Fibroblast of skin of left biceps (primary cell): ENCODE measurements around the gene MED15.
"Not testable (repeated sequence)": the region's sequence is repeated elsewhere in the genome, so short reads cannot be mapped to it uniquely, and the experiment has no call there.

ENCODE experiments used
- DNase-seq, 2 experiments: peaks; one replicate each; pipeline ENCODE4 v3.0.0-alpha.2; 2013; ENCODE audit warnings: low read depth in 2 of 2

Gene MED15, protein sequence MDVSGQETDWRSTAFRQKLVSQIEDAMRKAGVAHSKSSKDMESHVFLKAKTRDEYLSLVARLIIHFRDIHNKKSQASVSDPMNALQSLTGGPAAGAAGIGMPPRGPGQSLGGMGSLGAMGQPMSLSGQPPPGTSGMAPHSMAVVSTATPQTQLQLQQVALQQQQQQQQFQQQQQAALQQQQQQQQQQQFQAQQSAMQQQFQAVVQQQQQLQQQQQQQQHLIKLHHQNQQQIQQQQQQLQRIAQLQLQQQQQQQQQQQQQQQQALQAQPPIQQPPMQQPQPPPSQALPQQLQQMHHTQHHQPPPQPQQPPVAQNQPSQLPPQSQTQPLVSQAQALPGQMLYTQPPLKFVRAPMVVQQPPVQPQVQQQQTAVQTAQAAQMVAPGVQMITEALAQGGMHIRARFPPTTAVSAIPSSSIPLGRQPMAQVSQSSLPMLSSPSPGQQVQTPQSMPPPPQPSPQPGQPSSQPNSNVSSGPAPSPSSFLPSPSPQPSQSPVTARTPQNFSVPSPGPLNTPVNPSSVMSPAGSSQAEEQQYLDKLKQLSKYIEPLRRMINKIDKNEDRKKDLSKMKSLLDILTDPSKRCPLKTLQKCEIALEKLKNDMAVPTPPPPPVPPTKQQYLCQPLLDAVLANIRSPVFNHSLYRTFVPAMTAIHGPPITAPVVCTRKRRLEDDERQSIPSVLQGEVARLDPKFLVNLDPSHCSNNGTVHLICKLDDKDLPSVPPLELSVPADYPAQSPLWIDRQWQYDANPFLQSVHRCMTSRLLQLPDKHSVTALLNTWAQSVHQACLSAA

DNA sequence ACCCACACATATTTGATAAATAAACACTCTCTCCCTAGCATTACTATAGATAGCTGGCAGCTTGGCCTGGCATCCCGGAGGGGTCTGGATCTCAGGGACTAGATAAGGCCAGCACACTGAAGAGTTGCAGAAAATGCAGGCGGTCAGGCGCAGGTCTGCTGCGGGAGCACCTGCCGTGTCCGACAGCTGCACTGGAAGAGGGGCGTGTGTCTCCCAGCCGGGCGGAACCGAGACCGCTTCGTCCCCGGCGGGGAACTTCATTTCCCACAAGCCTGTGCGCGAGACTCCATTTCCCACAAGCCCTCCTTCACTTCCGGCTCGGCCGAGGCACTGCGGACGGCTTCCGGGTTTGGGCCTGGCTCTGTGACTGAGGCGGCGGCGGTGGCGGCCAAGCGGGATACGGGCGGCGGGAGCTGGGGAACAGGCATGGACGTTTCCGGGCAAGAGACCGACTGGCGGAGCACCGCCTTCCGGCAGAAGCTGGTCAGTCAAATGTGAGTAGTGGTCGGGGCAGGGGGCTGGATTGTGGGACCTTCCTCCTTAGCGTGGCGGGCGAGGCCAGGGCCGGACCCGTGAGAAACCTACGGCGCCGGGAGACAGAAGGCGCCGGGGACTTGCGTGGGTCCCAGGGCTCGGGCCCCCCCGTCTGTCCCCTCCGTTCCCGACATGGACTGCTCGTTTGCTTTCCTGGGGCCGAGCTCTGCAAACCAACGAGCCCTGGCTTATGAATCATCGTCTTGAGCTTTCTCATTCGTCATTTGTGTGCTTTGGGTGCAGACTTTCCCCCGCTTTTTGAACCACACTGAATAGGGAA, at the start of gene MED15:
TSS of gene MED15 (plus strand) at position 358 of the 814 bp plus-strand sequence. CDS start at position 427, 69 bp downstream.
- DNase-seq, result peak in 1 of 2 experiments; percentile 60

GRCh38 chr22:20458530-20459151, 48.8 kb upstream of the MED15 start:
- no peak for DNase-seq

- DNase-seq, result no peak
Observed at GRCh38 chr22:20459152-20459542, 48.3 kb upstream of the MED15 start.

DNA sequence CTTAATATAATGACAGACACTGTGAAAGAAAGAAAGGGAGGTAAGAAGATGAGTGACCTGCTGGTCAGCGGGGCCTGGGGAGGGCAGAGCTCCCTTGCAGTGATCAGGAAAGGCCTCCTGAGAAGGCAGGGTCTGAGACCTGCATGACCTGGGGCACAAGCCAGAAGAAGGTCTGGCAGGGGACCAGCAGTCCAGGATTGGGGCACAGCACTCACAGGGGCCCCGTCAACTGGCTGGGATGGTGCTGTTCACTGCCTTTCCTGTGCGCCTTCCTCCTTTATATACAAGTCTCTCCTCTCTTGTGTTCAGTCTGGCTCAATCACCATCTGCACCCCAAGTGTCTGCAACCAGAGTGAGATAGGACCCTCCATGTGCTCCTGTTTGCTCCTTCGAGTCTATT, 47.5 kb upstream of the MED15 start:
- DNase-seq, result no peak

DNA sequence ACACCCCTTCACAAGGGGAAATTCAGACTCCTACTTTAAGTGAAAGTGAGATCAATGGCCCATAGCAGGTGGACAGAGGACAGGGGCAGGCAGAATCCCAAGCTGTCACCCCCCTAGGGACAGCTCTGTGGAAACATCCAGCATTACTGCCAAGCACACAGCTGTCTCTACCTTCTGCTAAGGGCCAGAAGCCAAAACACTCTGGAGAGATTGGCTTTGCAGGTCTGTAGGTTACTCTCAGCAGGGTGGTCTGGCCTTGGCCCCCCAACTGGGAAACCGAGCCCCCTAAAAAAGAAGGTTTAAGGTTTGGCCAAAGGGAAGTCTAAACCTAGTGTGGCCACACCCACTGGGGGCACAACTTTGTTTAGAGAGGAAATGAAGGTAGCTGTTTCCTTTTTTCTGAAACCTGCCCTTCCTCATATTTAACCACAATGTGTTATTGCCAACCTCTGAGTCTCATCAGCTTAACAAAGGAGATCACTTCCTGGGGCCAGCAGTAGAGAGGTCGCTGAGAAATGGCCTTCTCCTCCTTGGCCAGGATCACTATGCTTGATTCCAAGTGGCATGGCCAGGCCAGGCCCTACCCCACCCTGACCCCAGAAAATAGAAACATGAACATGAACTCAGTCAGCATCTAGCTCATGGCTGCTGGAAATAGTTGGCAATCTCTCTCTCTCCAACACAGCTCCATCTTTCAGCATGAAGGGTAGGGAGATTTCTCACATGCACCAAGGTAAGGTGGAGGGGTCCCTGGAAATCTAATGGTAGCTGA, 43.9 kb upstream of the MED15 start:
- DNase-seq, result no peak

DNA sequence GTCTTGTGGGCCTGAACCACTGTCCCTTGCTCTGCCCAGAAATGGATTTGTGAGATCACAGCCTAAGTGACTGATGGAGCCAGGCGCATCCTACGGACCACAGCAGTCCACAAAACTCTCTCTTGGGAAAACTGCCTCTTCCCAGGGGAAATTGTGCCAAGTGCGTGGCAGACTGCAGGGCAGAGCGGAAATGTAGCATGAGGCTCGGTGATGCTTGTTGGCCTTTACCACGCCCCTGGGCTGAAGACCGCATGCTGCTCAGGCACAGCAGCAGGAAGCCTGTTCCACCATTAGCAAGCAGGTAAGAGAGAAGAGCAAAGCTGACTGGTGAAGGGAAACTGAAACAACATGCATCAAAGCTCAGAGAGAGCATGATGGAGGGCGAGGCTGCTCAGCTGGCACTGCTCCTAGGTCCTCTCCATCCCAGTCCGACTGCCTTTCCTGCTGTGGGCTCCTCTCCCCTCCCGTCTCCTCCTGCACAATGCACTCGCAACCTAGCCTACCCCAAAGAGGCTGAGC, 43.3 kb upstream of the MED15 start:
- DNase-seq, result no peak

- no peak for DNase-seq
Observed at GRCh38 chr22:20464912-20465758, 42.3 kb upstream of the MED15 start.

GRCh38 chr22:20465759-20466077, 41.7 kb upstream of the MED15 start:
- no peak for DNase-seq

DNA sequence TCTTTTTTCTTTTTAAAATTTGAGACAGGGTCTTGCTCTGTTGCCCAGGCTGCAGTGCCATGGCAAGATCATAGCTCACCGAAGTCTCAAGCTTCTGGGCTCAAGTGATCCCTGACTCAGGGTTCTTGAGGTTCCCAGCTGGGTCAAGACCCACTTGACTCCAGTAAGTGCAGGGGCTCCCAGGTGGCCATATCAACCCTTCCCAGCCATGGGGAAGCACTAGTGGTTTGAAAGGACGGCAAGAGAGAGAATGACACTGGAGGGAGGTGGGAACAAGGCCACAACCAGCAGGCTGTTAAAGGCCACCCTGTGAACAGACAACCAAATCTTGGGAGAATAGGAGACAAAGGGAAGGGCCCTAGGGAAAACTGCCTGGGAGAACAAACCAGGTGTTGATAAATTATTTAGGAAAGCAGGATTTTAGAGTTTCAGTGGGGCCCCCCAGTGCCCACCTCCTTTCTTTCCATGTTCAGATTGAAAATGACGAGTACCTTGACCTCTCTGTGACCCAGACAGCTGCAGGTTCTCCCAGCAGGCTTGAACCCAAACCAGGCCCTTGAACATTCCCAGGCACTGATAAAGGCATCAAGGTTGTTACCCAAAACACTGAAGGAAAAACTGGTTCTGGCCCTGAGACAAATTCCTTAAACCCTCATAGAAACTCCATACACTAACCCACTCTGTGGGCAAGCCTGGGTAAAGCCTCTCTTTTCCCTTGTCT, 40.6 kb upstream of the MED15 start:
- DNase-seq, result no peak

DNA sequence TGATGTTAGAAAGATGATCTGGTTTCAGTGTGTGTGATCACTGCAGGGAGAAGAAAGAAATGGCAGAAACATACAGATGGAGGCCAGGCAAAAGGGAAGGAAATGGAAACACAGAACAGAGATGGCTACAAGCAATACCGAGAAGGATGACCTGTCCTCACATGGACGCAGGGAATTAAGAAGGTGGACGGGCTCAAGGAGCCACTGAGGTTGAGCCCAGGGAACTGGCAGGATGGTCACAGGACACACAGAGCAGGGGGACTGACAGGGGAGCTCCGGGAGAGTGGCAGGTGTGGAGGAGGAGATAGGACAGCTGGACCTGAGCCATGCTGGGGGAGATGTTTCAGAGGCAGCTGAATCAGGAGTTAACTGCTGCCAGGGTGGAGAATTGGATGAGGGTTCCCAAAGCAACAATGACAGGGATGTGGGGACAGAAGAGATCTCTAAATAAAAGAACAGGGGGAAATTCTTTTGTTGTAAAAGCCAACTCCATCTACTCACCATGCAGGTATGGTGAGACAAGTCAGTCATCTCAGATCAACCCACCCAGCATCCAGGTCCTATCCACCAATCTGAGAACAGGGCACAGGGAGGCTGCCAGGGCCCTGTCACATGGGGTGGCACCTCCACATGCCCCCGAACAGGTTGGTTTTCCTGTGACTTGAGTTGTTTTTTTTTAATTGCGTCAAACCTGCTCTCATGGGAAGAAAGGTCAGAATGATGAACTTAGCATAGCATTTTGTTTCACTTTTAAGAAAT, 38.1 kb upstream of the MED15 start:
- no peak for DNase-seq

- DNase-seq, result not testable (repeated sequence)
Observed at GRCh38 chr22:20470525-20470924, 36.9 kb upstream of the MED15 start.

GRCh38 chr22:20471126-20471833, 36.1 kb upstream of the MED15 start:
- no peak for DNase-seq

DNA sequence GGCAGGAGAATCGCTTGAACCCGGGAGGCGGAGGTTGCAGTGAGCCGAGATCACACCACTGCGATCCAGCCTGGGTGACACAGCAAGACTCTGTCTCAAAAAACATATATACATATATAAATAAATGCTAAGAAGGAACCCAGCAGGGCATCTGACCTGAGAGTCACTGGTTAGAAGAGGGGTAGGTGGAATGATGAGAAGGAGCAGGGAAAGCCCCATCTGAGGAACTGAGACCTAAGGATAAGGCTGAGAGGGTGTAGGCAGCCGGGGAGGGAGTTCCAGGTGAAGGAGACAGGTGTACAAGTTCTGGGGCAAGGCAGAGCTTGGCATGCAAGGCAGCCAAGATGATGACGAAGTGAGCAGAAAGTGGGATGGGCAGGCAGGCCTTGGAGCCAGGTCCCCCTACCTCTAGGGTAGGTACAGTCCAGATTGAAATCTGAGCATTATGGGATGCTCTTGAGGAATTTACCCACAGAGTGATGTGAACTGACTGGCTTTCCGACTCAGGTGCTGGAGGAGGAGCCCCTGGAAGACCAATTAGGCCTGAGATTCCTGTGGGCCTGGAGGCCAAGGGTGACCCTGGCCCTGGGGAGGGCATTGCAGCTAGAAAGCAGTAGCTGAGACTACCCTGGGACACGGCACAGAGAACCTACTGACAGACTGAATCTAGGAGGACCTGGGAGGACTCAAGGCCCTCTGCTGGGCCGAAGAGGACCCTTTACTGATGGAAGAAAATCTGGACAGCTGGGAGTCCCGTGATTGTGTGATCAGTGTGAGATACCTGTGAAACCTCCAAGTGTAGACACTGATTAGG, 34.6 kb upstream of the MED15 start:
- no peak for DNase-seq

- no peak for DNase-seq
Observed at GRCh38 chr22:20475115-20475436, 32.3 kb upstream of the MED15 start.

DNA sequence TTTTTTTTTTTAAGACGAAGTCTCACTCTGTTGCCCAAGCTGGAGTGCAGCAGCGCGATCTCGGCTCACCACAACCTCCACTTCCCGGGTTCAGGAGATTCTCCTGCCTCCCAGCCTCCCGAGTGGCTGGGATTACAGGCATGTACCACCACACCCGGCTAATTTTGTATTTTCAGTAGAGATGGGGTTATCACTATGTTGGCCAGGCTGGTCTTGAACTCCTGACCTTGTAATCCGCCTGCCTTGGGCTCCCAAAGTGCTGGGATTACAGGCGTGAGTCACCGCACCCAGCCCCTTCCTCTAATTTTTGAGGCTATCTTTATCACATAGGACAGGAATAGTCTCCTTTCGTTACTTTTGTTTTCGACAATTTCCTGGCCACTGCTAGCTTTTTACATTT, 31.8 kb upstream of the MED15 start:
- not testable (repeated sequence) for DNase-seq

DNA sequence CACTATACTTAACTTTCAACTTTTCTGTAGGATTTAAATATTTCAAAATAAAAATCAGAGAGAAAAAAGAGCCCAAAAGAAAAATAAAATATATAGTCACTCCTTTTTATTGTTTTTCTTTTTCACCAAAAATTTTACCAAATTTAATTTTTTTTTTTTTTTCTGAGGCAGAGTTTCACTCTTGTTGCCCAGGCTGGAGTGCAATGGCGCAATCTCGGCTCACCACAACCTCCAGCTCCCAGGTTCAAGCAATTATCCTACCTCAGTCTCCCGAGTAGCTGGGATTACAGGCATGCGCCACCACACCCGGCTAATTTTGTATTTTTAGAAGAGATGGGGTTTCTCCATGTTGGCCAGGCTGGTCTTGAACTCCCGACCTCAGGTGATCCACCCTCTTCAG, 29.4 kb upstream of the MED15 start:
- not testable (repeated sequence) for DNase-seq

DNA sequence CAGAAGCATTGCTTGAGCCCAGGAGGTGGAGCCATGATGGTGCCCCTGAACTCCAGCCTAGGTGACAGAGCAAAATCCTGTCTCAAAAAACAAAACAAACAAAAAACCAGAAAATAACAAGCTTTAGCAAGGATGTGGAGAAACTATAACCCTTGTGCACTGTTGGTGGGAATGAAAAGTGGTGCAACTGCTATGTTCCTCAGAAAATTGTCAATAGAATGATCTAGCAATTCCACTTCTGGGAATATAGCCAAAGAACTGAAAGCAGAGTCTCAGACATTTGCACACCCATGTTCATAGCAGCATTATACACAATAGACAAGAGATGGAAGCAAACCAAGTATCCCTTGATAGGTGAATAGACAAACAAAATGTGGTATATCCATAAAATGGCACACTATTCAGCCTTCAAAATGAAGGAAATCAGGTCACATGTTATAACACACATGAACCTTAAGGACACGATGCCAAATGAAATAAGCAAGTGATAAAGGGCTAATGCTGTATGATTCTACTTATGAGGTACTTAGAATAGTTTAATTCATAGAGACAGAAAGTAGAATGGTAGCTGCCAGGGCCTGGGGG, 27.7 kb upstream of the MED15 start:
- no peak for DNase-seq
